OCI-LY1 (cell line): ENCODE measurements around the gene RPL41.

ENCODE experiments used
- EZH2 ChIP-seq: fragments of 200-600 bp; sonication (generic), shearing (Covaris generic); IDR thresholded peaks from 2 replicates; pipeline ENCODE4 v1.8.0; 2017; ENCODE audit warnings: borderline replicate concordance, mixed run types, mild to moderate bottlenecking, antibody characterized with exemption, low read length, moderate library complexity, mixed read lengths
- TF ChIP-seq, protein P1 (sequence below): fragments of 200-600 bp; sonication (generic), shearing (Covaris generic); IDR thresholded peaks from 2 replicates; pipeline ENCODE4 v1.5.1; 2017; ENCODE audit warnings: mild to moderate bottlenecking, antibody characterized with exemption, low read length, moderate library complexity, mixed read lengths

DNA sequence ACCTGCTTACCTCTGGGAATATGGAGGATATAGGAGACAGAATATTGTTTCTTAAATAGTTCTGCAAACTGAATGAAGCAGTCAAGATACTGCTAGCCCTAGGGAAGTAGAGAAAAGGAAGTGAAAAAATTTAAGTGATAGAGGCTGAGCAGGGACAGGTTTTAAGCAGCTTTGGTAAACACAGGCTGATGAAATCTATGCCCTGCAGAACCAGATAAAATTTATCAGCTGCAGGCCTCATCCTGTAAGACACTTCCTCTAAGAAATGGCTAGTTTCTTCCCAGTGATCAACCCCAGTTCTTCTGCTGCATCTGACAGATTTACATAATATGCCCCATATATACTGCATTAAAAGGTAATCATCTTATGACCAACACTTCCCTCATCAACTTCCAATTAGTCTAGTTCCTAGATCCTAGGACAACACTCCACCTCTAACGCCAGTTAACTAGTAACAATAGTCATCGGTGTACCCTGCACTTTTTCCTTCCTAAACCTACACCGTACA, 10.4 kb downstream of the RPL41 start:
- TF ChIP-seq, protein P1, sequence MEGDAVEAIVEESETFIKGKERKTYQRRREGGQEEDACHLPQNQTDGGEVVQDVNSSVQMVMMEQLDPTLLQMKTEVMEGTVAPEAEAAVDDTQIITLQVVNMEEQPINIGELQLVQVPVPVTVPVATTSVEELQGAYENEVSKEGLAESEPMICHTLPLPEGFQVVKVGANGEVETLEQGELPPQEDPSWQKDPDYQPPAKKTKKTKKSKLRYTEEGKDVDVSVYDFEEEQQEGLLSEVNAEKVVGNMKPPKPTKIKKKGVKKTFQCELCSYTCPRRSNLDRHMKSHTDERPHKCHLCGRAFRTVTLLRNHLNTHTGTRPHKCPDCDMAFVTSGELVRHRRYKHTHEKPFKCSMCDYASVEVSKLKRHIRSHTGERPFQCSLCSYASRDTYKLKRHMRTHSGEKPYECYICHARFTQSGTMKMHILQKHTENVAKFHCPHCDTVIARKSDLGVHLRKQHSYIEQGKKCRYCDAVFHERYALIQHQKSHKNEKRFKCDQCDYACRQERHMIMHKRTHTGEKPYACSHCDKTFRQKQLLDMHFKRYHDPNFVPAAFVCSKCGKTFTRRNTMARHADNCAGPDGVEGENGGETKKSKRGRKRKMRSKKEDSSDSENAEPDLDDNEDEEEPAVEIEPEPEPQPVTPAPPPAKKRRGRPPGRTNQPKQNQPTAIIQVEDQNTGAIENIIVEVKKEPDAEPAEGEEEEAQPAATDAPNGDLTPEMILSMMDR = no peak
- no peak for TF ChIP-seq EZH2
